GM18870 (cell line): ENCODE data around the gene FBXL17.

ENCODE experiments used
- ATAC-seq: cut with Tn5 transposase; IDR thresholded peaks from one replicate; pipeline ENCODE4 v1.9.1; 2021; ENCODE audit warnings: moderate library complexity; ENCODE audit not compliant: unreplicated experiment

The FBXL17 gene

GRCh38 chr5:108102463-108102862, 279.4 kb downstream of the FBXL17 start:
- no peak for ATAC-seq

- no peak for ATAC-seq
These were observed 280.1 kb downstream of the FBXL17 start for GRCh38 chr5:108101821-108102220.

GRCh38 chr5:108101130-108101529, 280.8 kb downstream of the FBXL17 start:
- no peak for ATAC-seq

- ATAC-seq, result no peak
These were observed 287.1 kb downstream of the FBXL17 start for GRCh38 chr5:108094800-108095199.

- no peak for ATAC-seq
These were observed 288.7 kb downstream of the FBXL17 start for GRCh38 chr5:108093186-108093585.

- no peak for ATAC-seq
These were observed 291.0 kb downstream of the FBXL17 start for GRCh38 chr5:108090946-108091345.

GRCh38 chr5:108084105-108084504, 297.8 kb downstream of the FBXL17 start:
- no peak for ATAC-seq

GRCh38 chr5:108083232-108083631, 298.7 kb downstream of the FBXL17 start:
- ATAC-seq, result no peak

GRCh38 chr5:108081707-108082106, 300.2 kb downstream of the FBXL17 start:
- no peak for ATAC-seq

- ATAC-seq, result no peak
These were observed 302.1 kb downstream of the FBXL17 start for GRCh38 chr5:108079753-108080152.

GRCh38 chr5:108078882-108079281, 303.0 kb downstream of the FBXL17 start:
- ATAC-seq, result no peak

GRCh38 chr5:108078345-108078744, 303.6 kb downstream of the FBXL17 start:
- no peak for ATAC-seq

GRCh38 chr5:108074626-108075025, 307.3 kb downstream of the FBXL17 start:
- no peak for ATAC-seq

GRCh38 chr5:108064302-108064701, 317.6 kb downstream of the FBXL17 start:
- no peak for ATAC-seq

GRCh38 chr5:108061941-108062340, 320.0 kb downstream of the FBXL17 start:
- ATAC-seq, result no peak

- ATAC-seq, result no peak
These were observed 321.6 kb downstream of the FBXL17 start for GRCh38 chr5:108060340-108060739.

GRCh38 chr5:108059334-108059733, 322.6 kb downstream of the FBXL17 start:
- no peak for ATAC-seq

GRCh38 chr5:108054349-108054748, 327.5 kb downstream of the FBXL17 start:
- no peak for ATAC-seq

- no peak for ATAC-seq
These were observed 334.8 kb downstream of the FBXL17 start for GRCh38 chr5:108046955-108047670.

- no peak for ATAC-seq
These were observed 345.4 kb downstream of the FBXL17 start for GRCh38 chr5:108036482-108036881.

- no peak for ATAC-seq
These were observed 353.0 kb downstream of the FBXL17 start for GRCh38 chr5:108028883-108029282.

- no peak for ATAC-seq
These were observed 353.5 kb downstream of the FBXL17 start for GRCh38 chr5:108028412-108028811.

- no peak for ATAC-seq
These were observed 355.9 kb downstream of the FBXL17 start for GRCh38 chr5:108025957-108026356.
